GM12873 (cell line): ENCODE results near the gene SEBOX.

ENCODE experiments used
- TF ChIP-seq, protein P1 (sequence below): IDR thresholded peaks from 2 replicates; pipeline ENCODE4 v1.5.1; 2012; ENCODE audit warnings: low read depth, mild to moderate bottlenecking, moderate library complexity, low read length, control low read depth; ENCODE audit not compliant: insufficient read depth; ENCODE audit errors: missing control alignments

SEBOX gene

DNA sequence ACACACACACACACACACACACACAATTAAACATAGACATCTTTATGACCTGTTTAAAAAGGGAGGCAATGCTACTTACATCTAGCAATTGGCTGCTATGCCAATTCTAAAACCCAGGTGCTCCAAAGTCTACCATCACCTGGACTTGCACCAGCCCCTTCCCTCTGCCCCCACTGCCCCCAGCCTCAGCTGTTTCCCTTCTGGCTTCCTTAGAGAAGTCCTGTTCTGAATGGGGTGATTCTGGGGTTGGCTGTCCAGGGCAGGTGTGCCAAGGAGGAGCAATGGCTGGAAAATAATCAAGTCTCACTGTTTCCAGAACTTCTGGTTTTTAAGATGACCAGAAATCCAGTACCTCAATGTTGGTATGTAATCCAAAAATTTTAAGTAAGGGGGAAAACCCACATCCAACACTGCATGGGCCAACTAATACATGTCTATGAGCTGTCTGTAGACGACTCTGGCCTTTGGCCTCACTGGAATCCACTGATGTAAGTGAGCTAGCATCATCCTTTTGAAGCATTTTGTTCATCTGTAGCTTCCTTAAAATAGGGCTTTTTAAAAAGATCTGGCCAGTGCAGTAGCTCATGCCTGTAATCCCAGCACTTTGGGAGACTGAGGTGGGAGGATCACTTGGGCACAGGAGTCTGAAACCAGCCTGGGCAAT, 31.8 kb downstream of the SEBOX start:
- TF ChIP-seq, protein P1, sequence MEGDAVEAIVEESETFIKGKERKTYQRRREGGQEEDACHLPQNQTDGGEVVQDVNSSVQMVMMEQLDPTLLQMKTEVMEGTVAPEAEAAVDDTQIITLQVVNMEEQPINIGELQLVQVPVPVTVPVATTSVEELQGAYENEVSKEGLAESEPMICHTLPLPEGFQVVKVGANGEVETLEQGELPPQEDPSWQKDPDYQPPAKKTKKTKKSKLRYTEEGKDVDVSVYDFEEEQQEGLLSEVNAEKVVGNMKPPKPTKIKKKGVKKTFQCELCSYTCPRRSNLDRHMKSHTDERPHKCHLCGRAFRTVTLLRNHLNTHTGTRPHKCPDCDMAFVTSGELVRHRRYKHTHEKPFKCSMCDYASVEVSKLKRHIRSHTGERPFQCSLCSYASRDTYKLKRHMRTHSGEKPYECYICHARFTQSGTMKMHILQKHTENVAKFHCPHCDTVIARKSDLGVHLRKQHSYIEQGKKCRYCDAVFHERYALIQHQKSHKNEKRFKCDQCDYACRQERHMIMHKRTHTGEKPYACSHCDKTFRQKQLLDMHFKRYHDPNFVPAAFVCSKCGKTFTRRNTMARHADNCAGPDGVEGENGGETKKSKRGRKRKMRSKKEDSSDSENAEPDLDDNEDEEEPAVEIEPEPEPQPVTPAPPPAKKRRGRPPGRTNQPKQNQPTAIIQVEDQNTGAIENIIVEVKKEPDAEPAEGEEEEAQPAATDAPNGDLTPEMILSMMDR, result no peak

DNA sequence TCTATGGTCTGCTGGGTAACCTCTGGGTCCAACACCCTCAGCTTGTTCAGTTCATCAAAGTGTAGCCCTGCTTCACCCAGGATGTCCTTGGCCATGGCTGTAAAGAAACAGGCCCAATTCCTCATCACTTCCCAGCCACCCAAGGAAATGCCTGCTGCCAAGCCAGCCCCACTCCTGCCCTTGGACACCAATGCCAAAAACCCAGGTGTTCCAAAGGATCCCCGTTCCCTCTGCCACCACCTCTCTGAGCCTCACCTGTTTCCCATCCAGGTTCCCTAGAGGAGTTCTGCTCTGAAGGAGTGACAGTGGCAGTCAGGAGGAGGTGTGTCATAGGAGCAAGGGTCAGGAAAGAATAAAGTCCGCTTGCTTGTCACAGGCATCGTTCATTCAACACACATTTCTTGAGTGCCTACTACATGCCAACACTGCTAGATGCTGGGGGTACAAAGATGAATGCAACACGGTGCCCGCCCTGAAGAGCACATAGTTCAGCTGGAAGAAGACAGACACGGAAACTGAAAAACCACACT, 33.0 kb downstream of the SEBOX start:
- TF ChIP-seq, protein P1, result no peak

DNA sequence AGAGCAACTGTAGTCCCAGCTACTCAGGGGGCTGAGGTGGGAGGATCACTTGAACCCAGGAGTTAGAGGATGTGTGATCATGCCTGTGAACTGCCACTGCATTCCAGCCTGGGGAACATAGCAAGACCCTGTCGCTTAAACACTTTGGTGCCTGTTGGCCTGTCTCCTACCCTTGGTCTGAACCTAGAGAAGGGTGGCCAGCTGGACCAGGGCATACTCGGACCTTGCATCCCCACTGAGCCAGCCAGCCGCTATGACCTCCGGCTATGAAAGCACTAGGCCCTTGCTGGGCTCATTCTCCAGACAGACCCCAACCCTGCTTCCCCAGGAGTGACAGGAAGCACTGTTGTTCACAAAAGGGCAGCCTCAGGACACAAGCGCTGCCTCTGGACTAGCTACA, 34.3 kb downstream of the SEBOX start:
- TF ChIP-seq, protein P1, result no peak

DNA sequence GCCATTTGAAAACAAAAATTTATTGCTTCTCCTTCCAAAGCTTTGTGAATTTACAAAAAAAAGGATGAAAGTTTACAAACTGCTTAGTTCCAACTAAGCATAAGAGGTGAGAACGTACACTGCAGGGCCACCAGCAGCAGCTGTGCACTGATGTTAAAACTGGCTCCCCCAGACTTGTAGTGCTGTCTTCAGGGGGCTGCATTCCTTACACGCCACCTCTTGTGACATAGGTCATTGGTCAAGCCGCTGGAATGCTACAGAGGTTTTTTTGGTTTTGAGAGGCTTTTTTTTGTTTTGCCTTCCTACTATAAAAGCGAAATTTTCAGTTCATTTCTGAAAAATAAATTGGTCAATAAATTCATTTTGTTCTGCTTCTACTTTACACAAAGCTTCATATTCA, 36.7 kb downstream of the SEBOX start:
- TF ChIP-seq, protein P1, result no peak

DNA sequence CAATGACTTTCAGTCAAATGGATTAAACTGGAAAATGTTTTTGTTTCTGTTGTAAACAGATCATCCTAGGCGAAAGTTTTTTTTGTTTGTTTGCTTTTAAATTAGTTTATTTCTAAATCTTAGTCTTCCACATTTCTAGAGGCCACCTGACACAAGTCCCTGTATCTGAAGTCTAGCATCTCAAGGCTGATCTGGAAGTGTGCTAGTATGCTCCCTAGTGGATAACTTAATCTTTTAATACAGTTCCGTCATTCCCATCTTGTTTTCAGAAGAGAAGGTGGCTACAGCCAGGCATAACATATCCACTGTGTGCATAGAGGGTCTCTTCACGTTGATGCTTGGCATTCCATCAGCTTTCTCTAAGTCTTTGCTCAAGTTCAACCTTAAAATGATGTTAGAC, 37.3 kb downstream of the SEBOX start:
- TF ChIP-seq, protein P1, result no peak

DNA sequence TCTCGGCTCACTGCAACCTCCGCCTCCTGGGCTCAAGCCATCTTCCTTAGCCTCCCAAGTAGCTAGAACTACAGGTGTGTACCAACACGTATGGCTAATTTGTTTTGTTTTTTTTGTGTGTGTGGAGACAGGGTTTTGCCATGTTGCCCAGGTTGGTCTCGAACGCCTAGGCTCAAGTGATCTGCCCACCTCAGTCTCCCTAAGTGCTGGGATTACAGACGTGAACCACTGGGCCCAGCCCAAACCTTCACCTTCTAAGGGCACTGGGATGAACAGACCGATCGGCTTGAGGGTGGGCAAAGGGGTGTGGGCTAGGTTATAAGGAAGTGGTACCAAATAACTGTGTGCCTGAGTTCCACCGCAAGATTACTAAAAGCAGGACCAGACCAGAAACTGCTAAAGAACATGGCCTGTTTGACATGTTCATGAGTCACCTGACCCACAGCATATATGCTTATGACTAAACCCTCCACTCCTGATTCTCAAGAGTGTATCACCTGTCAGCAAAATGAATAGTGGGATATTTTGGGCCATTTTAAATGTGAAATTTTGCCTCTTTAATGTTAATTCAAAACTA, 37.9 kb downstream of the SEBOX start:
- TF ChIP-seq, protein P1, result no peak

DNA sequence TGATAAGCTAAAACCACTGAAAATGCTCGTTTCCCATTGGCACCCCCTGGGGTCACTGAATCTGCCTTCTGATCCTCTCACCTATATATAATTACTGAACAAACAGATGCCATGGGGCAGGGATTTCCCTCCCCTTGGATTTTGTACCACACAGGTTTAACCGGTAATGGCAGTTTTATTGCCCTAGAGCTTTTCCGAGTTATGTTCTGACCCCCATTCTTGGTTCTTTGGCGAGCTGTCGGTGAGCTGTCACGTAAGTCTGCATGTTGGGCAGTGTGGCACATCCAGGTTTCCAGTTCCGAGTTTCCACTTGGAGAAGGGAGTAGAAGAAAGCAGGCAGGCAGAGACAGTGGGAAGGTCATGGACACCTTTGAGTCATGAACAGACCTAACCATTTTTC, 38.9 kb downstream of the SEBOX start:
- TF ChIP-seq, protein P1, result no peak
